ENCODE data around the gene AWAT1. TPM values are rescaled to one million over a fixed set of nuclear protein-coding genes. Genes with fewer than 3 reads are reported as not detected.
"Not testable (repeated sequence)": the region's sequence is repeated elsewhere in the genome, so short reads cannot be mapped to it uniquely, and the experiment has no call there.

The AWAT1 gene
- total and polyA plus RNA-seq, 2 experiments from 2014 or later: not detected

GRCh38 chrX:70241501-70241900, 7.0 kb downstream of the AWAT1 start:
- no peak for TF ChIP-seq CTCF (IDR thresholded peaks at IDR 0.05; ENCODE audit: low read depth, low read length)
- no peaks in the 10 kb centered on the region for H3K9me3 ChIP-seq (ENCODE audit: low read depth)
- H3K4me1 ChIP-seq (ENCODE audit: low read depth): no peaks in the 10 kb centered on the region
- H3K36me3 ChIP-seq: no peaks in the 10 kb centered on the region
- no peaks in the 10 kb centered on the region for H3K27me3 ChIP-seq
- H3K4me3 ChIP-seq: no peak overlapping the region
- DNase-seq (ENCODE audit: low read depth in 1 of 2, low spot score in 1 of 2): no peak
- no peak overlapping the region for H3K27ac ChIP-seq

GRCh38 chrX:70243601-70244000, 9.1 kb downstream of the AWAT1 start:
- H3K9me3 ChIP-seq (ENCODE audit: low read depth); DNase-seq (ENCODE audit: low read depth in 1 of 2, low spot score in 1 of 2); H3K27me3 ChIP-seq; H3K36me3 ChIP-seq; H3K4me1 ChIP-seq (ENCODE audit: low read depth); H3K27ac ChIP-seq; H3K4me3 ChIP-seq: not testable (repeated sequence)

- Histone ChIP-seq H3K4me3 (no peak overlapping the region), H3K9me3 (ENCODE audit: low read depth) (no peaks in the 10 kb centered on the region), H3K36me3 (no peaks in the 10 kb centered on the region), H3K27me3 (no peaks in the 10 kb centered on the region), H3K4me1 (ENCODE audit: low read depth) (no peaks in the 10 kb centered on the region), H3K27ac (no peak overlapping the region)
- DNase-seq (ENCODE audit: low read depth in 1 of 2, low spot score in 1 of 2): no peak
- TF ChIP-seq CTCF (IDR thresholded peaks at IDR 0.05; ENCODE audit: low read depth, low read length): no peak
Observed at GRCh38 chrX:70244881-70245280, 10.4 kb downstream of the AWAT1 start.

- H3K4me1 ChIP-seq (ENCODE audit: low read depth): no peaks in the 10 kb centered on the region
- DNase-seq (ENCODE audit: low read depth in 1 of 2, low spot score in 1 of 2): no peak
- H3K27ac ChIP-seq: no peak overlapping the region
- H3K36me3 ChIP-seq: no peaks in the 10 kb centered on the region
- H3K27me3 ChIP-seq: no peaks in the 10 kb centered on the region
- no peak overlapping the region for H3K4me3 ChIP-seq
- no peaks in the 10 kb centered on the region for H3K9me3 ChIP-seq (ENCODE audit: low read depth)
- TF ChIP-seq CTCF (IDR thresholded peaks at IDR 0.05; ENCODE audit: low read depth, low read length): no peak
Observed at GRCh38 chrX:70247252-70247651, 12.8 kb downstream of the AWAT1 start.

GRCh38 chrX:70252491-70252890, 18.0 kb downstream of the AWAT1 start:
- Histone ChIP-seq H3K27ac (no peak overlapping the region), H3K9me3 (ENCODE audit: low read depth) (no peaks in the 10 kb centered on the region), H3K4me1 (ENCODE audit: low read depth) (no peaks in the 10 kb centered on the region), H3K4me3 (no peak overlapping the region), H3K36me3 (no peaks in the 10 kb centered on the region), H3K27me3 (no peaks in the 10 kb centered on the region)
- no peak for TF ChIP-seq CTCF (IDR thresholded peaks at IDR 0.05; ENCODE audit: low read depth, low read length)
- no peak for DNase-seq (ENCODE audit: low read depth in 1 of 2, low spot score in 1 of 2)

- H3K4me1 ChIP-seq (ENCODE audit: low read depth): no peaks in the 10 kb centered on the region
- no peaks in the 10 kb centered on the region for H3K36me3 ChIP-seq
- no peaks in the 10 kb centered on the region for H3K27me3 ChIP-seq
- H3K9me3 ChIP-seq (ENCODE audit: low read depth): no peaks in the 10 kb centered on the region
- H3K27ac ChIP-seq: no peak overlapping the region
- no peak overlapping the region for H3K4me3 ChIP-seq
- DNase-seq (ENCODE audit: low read depth in 1 of 2, low spot score in 1 of 2): no peak
- no peak for TF ChIP-seq CTCF (IDR thresholded peaks at IDR 0.05; ENCODE audit: low read depth, low read length)
Observed at GRCh38 chrX:70253377-70254062, 19.1 kb downstream of the AWAT1 start.
